CD4-positive, alpha-beta T cell treated with Interleukin-15 for 1 hour (primary cell): ENCODE measurements around the gene ING1.
"Not testable (repeated sequence)": the region's sequence is repeated elsewhere in the genome, so short reads cannot be mapped to it uniquely, and the experiment has no call there.

ENCODE experiments used
- DNase-seq: peaks from one replicate; pipeline ENCODE4 v3.0.0-alpha.2; 2020

ING1 gene

DNA sequence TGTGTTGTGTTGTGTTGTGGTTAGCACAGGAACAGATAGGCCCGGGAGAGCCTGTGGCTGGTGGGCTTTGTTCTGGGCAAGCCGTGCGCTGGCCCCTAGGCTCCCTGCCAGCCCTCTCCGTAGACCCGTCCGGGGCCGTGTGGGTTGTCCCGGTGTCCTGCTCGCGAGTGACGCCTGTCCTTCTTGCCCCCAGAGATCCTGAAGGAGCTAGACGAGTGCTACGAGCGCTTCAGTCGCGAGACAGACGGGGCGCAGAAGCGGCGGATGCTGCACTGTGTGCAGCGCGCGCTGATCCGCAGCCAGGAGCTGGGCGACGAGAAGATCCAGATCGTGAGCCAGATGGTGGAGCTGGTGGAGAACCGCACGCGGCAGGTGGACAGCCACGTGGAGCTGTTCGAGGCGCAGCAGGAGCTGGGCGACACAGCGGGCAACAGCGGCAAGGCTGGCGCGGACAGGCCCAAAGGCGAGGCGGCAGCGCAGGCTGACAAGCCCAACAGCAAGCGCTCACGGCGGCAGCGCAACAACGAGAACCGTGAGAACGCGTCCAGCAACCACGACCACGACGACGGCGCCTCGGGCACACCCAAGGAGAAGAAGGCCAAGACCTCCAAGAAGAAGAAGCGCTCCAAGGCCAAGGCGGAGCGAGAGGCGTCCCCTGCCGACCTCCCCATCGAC, 5.7 kb downstream of the ING1 start:
- no peak for DNase-seq

GRCh38 chr13:110722971-110723370, 9.5 kb downstream of the ING1 start:
- DNase-seq, result no peak

DNA sequence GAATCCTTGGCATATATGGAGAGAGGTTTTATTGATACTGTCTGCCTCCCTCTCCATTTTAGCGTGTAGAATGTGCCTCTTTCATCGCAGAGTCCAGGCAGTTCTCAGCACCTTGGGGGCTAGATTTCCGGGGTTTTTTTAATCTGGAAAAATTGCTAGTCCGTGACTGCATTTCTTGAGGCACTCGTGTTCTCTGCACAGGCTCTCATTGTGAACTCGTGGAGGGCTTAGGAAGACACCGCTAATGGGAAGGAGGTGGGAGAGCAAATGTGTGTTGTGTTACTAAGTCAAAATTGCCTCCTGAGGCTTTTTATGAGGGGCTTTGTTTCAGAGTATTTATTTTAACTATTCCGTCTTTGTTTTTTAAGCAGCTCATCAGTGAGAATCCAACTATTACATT, 10.1 kb downstream of the ING1 start:
- no peak for DNase-seq

- not testable (repeated sequence) for DNase-seq
Observed at GRCh38 chr13:110726153-110726552, 12.7 kb downstream of the ING1 start.

DNA sequence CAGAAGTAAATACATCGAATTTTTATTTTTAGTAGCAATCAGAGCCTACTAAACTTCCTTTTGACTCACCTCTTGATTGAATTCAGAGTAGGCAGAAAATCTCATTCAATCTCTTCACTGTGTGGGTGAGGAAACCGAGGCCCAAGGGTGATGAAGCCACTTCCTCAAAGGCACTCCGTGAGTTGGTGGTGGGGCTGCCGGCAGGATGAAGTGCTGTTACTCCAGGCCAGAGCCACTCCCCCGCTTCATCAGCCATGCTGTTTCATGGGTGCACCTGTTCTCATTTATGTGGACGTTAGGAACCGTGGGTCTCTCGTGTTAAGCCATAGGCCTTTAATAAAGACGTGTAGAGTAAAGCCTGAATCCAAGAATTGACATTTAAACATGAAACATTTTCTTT, 13.2 kb downstream of the ING1 start:
- DNase-seq, result peak; percentile 54

DNA sequence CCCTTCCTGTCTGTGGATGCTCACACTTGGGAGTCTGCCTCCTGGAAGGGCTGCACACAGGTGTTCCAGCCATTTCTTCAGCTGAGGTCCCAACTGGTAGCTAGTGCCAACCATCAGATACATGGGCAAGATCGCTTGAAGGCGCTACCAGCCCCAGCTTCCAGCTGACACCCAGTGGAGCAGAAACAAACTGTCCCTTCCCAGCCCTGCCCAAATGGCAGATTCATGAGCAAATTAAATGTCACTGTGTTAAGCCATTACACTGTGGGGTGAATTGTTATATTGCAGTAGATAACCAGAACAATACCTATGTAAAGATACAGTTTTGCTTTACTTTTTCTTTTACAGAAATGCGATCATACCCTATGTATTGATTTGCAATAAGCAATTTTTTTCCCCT, 17.6 kb downstream of the ING1 start:
- DNase-seq, result no peak

DNA sequence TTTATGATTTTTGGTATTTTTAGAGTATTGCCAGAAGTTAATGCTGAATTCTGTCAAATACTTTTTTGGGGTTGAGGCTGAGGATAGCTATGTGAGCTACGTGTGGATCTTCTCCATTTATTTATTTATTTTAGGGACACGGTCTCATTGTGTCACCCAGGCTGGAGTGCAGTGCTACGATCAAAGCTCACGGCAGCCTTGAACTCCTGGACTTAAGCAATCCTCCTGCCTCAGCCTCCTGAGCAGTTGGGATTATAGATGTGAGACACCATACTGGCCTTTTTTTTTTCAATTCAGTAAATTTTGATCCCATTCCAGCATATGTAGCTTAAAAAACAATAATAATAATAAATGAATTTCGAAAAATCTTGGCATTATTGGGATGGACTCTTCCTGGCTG, 21.1 kb downstream of the ING1 start:
- no peak for DNase-seq

- DNase-seq, result no peak
Observed at GRCh38 chr13:110737555-110737954, 24.1 kb downstream of the ING1 start.

DNA sequence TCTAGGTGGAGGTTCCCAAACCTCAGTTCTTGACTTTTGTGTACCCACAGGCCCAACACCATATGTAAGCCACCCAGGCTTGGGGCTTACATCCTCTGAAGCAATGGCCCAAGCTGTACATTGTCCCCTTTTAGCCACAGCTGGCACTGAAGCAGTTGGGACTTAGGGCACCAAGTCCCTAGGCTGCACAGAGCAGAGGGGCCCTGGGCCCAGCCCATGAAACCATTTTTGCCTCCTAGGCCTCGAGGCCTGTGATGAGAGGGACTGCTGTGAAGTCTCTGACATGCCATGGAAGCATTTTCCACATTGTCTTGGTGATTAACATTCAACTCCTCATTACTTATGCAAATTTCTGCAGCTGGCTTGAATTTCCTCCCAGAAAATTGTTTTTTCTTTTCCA, 30.2 kb downstream of the ING1 start:
- DNase-seq, result no peak

DNA sequence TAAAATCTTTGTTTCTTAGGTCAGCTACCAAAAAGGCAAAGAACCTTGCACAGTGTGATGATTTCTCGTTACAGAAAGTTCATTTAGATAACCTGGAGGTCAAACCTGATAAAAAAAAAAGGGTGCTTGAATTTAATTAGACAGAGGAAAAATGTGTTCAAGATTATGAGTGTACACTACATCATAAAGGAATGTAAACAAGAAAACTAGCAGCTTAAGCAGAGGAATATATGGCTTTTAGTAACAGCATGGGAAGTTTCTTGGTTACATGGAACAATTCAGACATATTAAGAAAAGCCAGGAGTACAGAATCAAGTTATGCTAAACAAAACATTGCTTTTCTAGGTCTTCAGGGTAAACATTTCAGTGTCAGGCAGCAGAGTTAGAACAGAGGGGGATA, 32.9 kb downstream of the ING1 start:
- DNase-seq, result no peak

- no peak for DNase-seq
Observed at GRCh38 chr13:110748271-110748670, 34.8 kb downstream of the ING1 start.

GRCh38 chr13:110756219-110756631, 42.7 kb downstream of the ING1 start:
- DNase-seq, result no peak

DNA sequence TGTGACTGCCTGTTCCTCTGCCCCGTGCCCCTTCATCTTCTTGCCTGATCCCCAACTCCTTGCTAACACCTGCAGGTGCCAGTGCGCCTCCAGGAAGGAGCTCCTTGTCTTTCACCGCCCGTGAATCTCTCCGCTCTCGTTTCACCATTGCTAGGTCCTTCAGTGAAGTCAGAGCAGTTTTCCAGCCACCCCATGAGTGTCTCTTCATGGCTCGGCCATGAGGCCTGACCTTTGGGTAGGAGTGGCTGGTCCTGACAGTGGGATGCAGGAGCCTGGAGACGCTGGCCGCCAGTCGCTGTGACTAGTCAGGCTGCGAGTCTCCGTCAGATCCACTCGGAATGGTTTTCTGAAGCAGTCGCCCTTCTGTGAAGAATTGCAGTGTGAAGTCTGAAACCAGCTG, 43.8 kb downstream of the ING1 start:
- DNase-seq, result no peak

- DNase-seq, result no peak
Observed at GRCh38 chr13:110758195-110758805, 44.8 kb downstream of the ING1 start.

DNA sequence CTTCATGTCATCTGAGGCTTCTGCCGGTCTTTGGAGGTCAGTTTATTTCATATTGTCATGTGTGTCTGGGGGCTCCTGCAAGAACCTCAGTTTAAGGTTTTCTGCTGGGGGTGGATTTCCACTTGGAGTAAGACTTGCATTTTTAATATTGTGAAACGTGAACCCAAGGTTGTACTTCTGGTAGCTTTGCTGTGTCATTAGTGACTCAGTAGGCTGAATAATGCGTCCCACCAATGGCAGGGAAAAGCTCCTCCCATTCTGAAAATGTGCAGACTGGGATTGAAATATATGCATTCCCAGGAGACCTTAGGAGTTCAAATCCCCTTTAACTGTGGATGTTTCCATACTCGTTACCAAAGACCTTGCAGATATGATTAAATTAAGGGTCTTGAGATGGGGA, 46.2 kb downstream of the ING1 start:
- no peak for DNase-seq

DNA sequence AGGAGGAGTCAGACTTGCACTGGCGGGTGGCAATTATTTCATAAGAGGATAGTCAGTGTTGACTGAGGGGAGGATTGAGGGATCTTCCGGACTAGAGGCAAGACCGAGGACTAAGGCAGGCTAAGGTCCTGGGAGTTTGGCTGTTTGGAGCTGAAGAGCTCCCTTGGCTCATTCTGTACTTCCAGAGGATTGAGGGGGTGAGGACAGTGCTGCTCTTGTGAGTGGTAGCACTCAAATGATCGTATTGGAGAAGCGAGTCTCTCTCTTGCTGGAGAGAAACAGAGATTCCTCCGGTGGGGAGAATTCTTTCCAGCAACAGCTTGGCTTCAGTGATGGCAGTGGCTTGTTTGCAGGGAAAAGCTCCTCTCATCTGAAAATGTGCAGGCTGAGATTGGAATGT, 47.1 kb downstream of the ING1 start:
- DNase-seq, result no peak

DNA sequence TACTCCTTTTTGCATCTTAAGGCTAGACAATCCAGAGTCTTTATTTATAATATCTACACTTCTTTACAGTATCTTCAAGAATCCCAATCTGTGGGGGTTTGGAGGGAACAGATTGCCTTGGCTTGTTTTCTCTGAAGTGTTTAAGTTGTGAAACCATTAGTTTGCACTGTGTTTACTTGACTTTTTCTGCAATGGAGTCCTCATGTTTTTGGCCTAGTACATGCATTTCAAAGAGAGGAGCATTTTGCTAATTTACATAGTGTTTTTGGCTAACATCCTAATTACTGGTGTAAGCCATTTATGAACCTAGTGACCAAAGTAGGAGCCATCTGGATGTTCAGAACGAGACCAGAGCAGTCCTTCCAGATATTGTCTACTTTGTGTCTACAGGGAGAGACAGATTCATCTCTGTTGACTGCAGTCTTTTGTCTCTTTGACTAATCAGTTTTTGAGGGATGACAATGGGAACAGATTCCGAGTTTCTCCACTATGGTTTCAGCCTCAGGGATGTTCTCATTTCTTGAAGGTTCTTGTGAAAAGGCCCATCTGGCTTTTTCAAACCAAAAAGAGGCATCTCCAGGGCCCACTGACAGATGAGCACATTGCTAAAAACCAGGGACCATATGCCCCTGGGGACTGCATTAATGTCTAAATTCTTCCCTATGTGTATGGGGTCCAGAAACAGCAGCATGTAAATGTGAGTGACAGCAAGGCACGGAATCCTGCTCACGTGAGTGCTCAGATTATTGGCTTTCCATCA, 53.4 kb downstream of the ING1 start:
- no peak for DNase-seq

DNA sequence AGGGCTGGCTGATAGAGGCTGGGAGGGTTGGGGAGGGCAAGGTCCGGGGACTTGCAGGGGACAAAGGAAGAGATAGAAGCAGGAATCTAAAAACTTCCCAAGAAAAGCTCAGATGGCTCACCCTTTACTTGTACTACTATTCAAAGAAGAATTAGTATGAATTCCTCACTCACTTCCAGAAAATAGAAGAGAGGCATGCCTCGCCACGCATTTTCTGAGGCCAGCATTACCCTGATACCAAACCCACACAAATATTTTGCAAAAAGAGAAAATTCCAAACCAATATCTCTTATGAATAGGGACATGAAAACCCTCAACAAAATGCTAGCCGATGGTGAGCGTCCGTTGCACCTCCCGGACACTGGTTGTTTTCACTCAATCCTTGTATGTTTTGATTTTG, 54.0 kb downstream of the ING1 start:
- DNase-seq, result no peak

DNA sequence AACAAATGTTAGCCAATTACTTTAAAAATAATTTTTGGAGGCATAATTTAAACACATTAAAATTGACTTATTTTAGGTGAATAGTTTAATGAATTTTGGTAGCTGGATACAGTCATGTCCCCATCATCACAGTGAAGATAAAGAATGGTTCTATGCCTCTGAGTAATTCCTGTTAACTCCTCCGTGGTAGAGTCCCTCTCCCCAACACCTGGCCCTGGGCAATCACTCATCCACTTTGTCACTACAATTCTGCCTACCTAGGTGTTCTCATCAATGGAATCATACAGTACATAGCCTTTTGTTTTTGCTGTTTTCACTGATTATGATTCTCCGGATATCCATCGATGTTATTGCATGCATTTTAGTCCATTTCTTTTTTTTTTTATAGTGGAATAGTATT, 55.6 kb downstream of the ING1 start:
- no peak for DNase-seq

GRCh38 chr13:110770678-110771077, 57.2 kb downstream of the ING1 start:
- no peak for DNase-seq

- no peak for DNase-seq
Observed at GRCh38 chr13:110771194-110771593, 57.7 kb downstream of the ING1 start.

GRCh38 chr13:110772091-110772984, 58.8 kb downstream of the ING1 start:
- no peak for DNase-seq
